PC-9 (cell line): ENCODE results near the gene PRICKLE2. TPM values are rescaled to one million over a fixed set of nuclear protein-coding genes. Genes with fewer than 3 reads are reported as not detected.

Experiments used
- BruUV-seq: library from RNA; stranded (reverse); fragments of 400-500 nt; replicated peaks from 2 replicates; lab custom pipeline; 2021; lab: Mats Ljungman, UMichigan
- CTCF ChIA-PET: fragments of 300-600 bp; sonication (Branson Sonifier 250); formaldehyde crosslinking; loops from one replicate; lab custom pipeline; 2022; ENCODE audit warnings: antibody characterized with exemption; lab: Charles Lee
- POLR2A ChIA-PET: fragments of 300-600 bp; sonication (Branson Sonifier 250); formaldehyde crosslinking; loops from one replicate; lab custom pipeline; 2022; ENCODE audit warnings: antibody characterized with exemption; ENCODE audit not compliant: unreplicated experiment; lab: Charles Lee
- DNase-seq, 2 experiments: peaks; one replicate each; pipeline versions ENCODE4 v3.0.0 to v3.0.0-alpha.2; 2015 to 2022; ENCODE audit warnings: mixed read lengths in 1 of 2
- H2AFZ ChIP-seq: fragments of 200-600 bp; sonication (generic); 2 replicates; pipeline ENCODE4 v1.8.1; 2017; ENCODE audit warnings: antibody characterized with exemption
- H3F3A ChIP-seq: fragments of 200-600 bp; sonication (generic); 2 replicates; pipeline ENCODE4 v1.8.1; 2017; ENCODE audit warnings: antibody characterized with exemption, mild to moderate bottlenecking, low read depth; ENCODE audit not compliant: insufficient read depth
- H3K27ac ChIP-seq: fragments of 200-600 bp; sonication (generic); 2 replicates; pipeline ENCODE4 v1.6.1; 2016; ENCODE audit warnings: mixed run types
- H3K27me3 ChIP-seq: fragments of 200-600 bp; sonication (generic); 2 replicates; pipeline ENCODE4 v1.6.1; 2016; ENCODE audit warnings: low read depth, mixed run types; ENCODE audit not compliant: insufficient read depth
- H3K36me3 ChIP-seq: fragments of 200-600 bp; sonication (generic); 2 replicates; pipeline ENCODE4 v1.6.1; 2016; ENCODE audit warnings: low read depth, mixed run types
- H3K4me1 ChIP-seq: fragments of 200-600 bp; sonication (generic); replicated peaks from 2 replicates; pipeline ENCODE4 v1.6.1; 2016; ENCODE audit warnings: mixed run types; ENCODE audit not compliant: insufficient read depth
- H3K4me2 ChIP-seq: fragments of 200-600 bp; sonication (generic); 2 replicates; pipeline ENCODE4 v1.6.1; 2017; ENCODE audit warnings: mixed run types
- H3K4me3 ChIP-seq: fragments of 200-600 bp; sonication (generic); 2 replicates; pipeline ENCODE4 v1.6.1; 2016; ENCODE audit warnings: mixed run types
- H3K79me2 ChIP-seq: fragments of 200-600 bp; sonication (generic); 2 replicates; pipeline ENCODE4 v1.6.1; 2017; ENCODE audit warnings: low read depth, mixed run types
- H3K9me2 ChIP-seq: fragments of 200-600 bp; sonication (generic); 2 replicates; pipeline ENCODE4 v1.8.1; 2017; ENCODE audit warnings: mild to moderate bottlenecking; ENCODE audit not compliant: insufficient read depth
- H3K9me3 ChIP-seq: fragments of 200-600 bp; sonication (generic); 2 replicates; pipeline ENCODE4 v1.8.1; 2016; ENCODE audit warnings: low read depth; ENCODE audit not compliant: insufficient read depth
- H4K20me1 ChIP-seq: fragments of 200-600 bp; sonication (generic); 2 replicates; pipeline ENCODE4 v1.8.1; 2017; ENCODE audit not compliant: insufficient read depth
- CTCF ChIP-seq: fragments of 200-600 bp; sonication (generic); conservative IDR thresholded peaks from 2 replicates; pipeline ENCODE4 v1.6.1; 2017; ENCODE audit warnings: mixed run types, antibody characterized with exemption, mild to moderate bottlenecking, moderate library complexity
- EZH2 ChIP-seq: fragments of 200-600 bp; sonication (generic); IDR thresholded peaks from 2 replicates; pipeline ENCODE4 v1.8.0; 2017; ENCODE audit warnings: antibody characterized with exemption, low read depth
- intact Hi-C: fragments of 100-400 bp; cut with micrococcal nuclease; formaldehyde crosslinking; loops from one replicate; pipeline ENCODE4 v1.10.0; 2022; ENCODE audit not compliant: unreplicated experiment
- total RNA-seq: library from RNA; stranded (reverse); gene quantifications from 2 replicates; pipeline ENCODE4 v1.2.3, GENCODE V29; 2021

PRICKLE2 gene
- total RNA-seq, 1 experiment from 2014 or later, result 7.9 TPM

- POLR2A ChIA-PET, result interaction anchor here (0.6 to 0.7 kb wide), 2 partner anchors 42 to 130 kb away, joined by 3 to 9 read pairs; partner anchors contain the start of gene PRICKLE2
- H3K4me1 ChIP-seq, result no peaks in the 10 kb centered on the region
- H3K9me2 ChIP-seq, result no peaks in the 10 kb centered on the region
- no TSS peak for BruUV-seq
- H4K20me1 ChIP-seq, result no peaks in the 10 kb centered on the region
- no peaks in the 10 kb centered on the region for H3K36me3 ChIP-seq
- no peaks in the 10 kb centered on the region for H3K27me3 ChIP-seq
- no peak for DNase-seq
- CTCF ChIA-PET, result no interaction called here
- no peak overlapping the region for H3K27ac ChIP-seq
- no peaks in the 10 kb centered on the region for H3K79me2 ChIP-seq
- TF ChIP-seq EZH2 (no peak), CTCF (no peak)
- no peaks in the 10 kb centered on the region for H3F3A ChIP-seq
- no peak overlapping the region for H2AFZ ChIP-seq
- no peaks in the 10 kb centered on the region for H3K9me3 ChIP-seq
- intact Hi-C loops, result no loop called here
- H3K4me3 ChIP-seq, result no peak overlapping the region
- H3K4me2 ChIP-seq, result no peak overlapping the region
Measured at GRCh38 chr3:64094713-64095079, 130.6 kb downstream of the PRICKLE2 start.

GRCh38 chr3:64093825-64094712 lies 131.2 kb downstream of the PRICKLE2 start:
- H3K27me3 ChIP-seq, result no peaks in the 10 kb centered on the region
- POLR2A ChIA-PET, result interaction anchor here (0.6 to 0.7 kb wide), 2 partner anchors 41 to 131 kb away, joined by 3 to 9 read pairs; partner anchors contain the start of gene PRICKLE2
- no TSS peak for BruUV-seq
- H3K4me1 ChIP-seq, result no peaks in the 10 kb centered on the region
- no peaks in the 10 kb centered on the region for H3K36me3 ChIP-seq
- H3K4me2 ChIP-seq, result no peak overlapping the region
- H3K9me3 ChIP-seq, result no peaks in the 10 kb centered on the region
- intact Hi-C loops, result no loop called here
- H3K27ac ChIP-seq, result no peak overlapping the region
- H3K79me2 ChIP-seq, result no peaks in the 10 kb centered on the region
- no peaks in the 10 kb centered on the region for H3F3A ChIP-seq
- CTCF ChIA-PET, result no interaction called here
- no peaks in the 10 kb centered on the region for H4K20me1 ChIP-seq
- no peak overlapping the region for H2AFZ ChIP-seq
- no peak for TF ChIP-seq CTCF
- TF ChIP-seq EZH2, result no peak
- peak in 1 of 2 experiments; percentile 42 for DNase-seq
- no peak overlapping the region for H3K4me3 ChIP-seq
- no peaks in the 10 kb centered on the region for H3K9me2 ChIP-seq

GRCh38 chr3:64093211-64093610 lies 132.1 kb downstream of the PRICKLE2 start:
- TF ChIP-seq EZH2 (no peak), CTCF (no peak)
- no peaks in the 10 kb centered on the region for H3K36me3 ChIP-seq
- no peaks in the 10 kb centered on the region for H3K9me2 ChIP-seq
- H3K4me3 ChIP-seq, result no peak overlapping the region
- no peaks in the 10 kb centered on the region for H3K27me3 ChIP-seq
- no peaks in the 10 kb centered on the region for H3K4me1 ChIP-seq
- intact Hi-C loops, result no loop called here
- H3K9me3 ChIP-seq, result no peaks in the 10 kb centered on the region
- H2AFZ ChIP-seq, result no peak overlapping the region
- no peak overlapping the region for H3K27ac ChIP-seq
- DNase-seq, result no peak
- no peaks in the 10 kb centered on the region for H3K79me2 ChIP-seq
- no TSS peak for BruUV-seq
- H4K20me1 ChIP-seq, result no peaks in the 10 kb centered on the region
- H3K4me2 ChIP-seq, result no peak overlapping the region
- POLR2A ChIA-PET, result no interaction called here
- no peaks in the 10 kb centered on the region for H3F3A ChIP-seq
- CTCF ChIA-PET, result no interaction called here
